Cardiac muscle cell (in vitro differentiated cells and primary cell): ENCODE results near the gene CARD10. TPM values are rescaled to one million over a fixed set of nuclear protein-coding genes. Genes with fewer than 3 reads are reported as not detected.

Experiments used
- DNase-seq, 2 donors: peaks; one replicate each; pipeline versions ENCODE4 v3.0.0 to v3.0.0-alpha.2; 2010 to 2017; ENCODE audit warnings: low read depth in 1 of 2, low spot score in 1 of 2
- H3K27ac ChIP-seq: fragments of 200-600 bp; sonication (generic); 2 replicates; pipeline ENCODE4 v1.5.1; 2016
- H3K27me3 ChIP-seq: fragments of 200-600 bp; sonication (generic); 2 replicates; pipeline ENCODE4 v1.6.0; 2016; ENCODE audit warnings: control low read depth
- H3K36me3 ChIP-seq: fragments of 200-600 bp; sonication (generic); 2 replicates; pipeline ENCODE4 v1.5.1; 2016; ENCODE audit warnings: control low read depth
- H3K4me1 ChIP-seq: fragments of 200-600 bp; sonication (generic); 2 replicates; pipeline ENCODE4 v1.8.1; 2017; ENCODE audit warnings: low read depth, mild to moderate bottlenecking, mixed run types
- H3K4me3 ChIP-seq: fragments of 200-600 bp; sonication (generic); 2 replicates; pipeline ENCODE4 v1.5.1; 2016; ENCODE audit warnings: mild to moderate bottlenecking
- H3K9me3 ChIP-seq: fragments of 200-600 bp; sonication (generic); 2 replicates; pipeline ENCODE4 v1.5.1; 2017; ENCODE audit warnings: low read depth, mild to moderate bottlenecking, control low read depth
- CTCF ChIP-seq: IDR thresholded peaks from 2 replicates; pipeline ENCODE4 v1.5.1; 2012; ENCODE audit warnings: low read depth, mild to moderate bottlenecking, low read length
- polyA plus RNA-seq: library from polyadenylated mRNA; unstranded; fragments of >200 nt; fragmentation: Nextera tagmentation; extraction: Ambion mirVana; gene quantifications from 2 replicates; pipeline ENCODE4 v1.2.1, GENCODE V29; 2016
- total RNA-seq: library from RNA; depleted of rRNA; stranded (reverse); fragments of >200 nt; gene quantifications from 2 replicates; pipeline ENCODE4 v1.2.3, GENCODE V29; 2016

CARD10 gene
- total and polyA plus RNA-seq, 2 experiments from 2014 or later: 2.1 to 4.5 TPM

- Histone ChIP-seq H3K4me1 (no peaks in the 10 kb centered on the region), H3K9me3 (no peaks in the 10 kb centered on the region), H3K27ac (no peak overlapping the region), H3K27me3 (no peaks in the 10 kb centered on the region), H3K4me3 (no peak overlapping the region), H3K36me3 (no peaks in the 10 kb centered on the region)
- TF ChIP-seq CTCF: no peak
- DNase-seq: no peak
Measured at GRCh38 chr22:37449331-37450001, 69.7 kb downstream of the CARD10 start.

GRCh38 chr22:37448516-37449127, 70.6 kb downstream of the CARD10 start:
- DNase-seq: no peak

GRCh38 chr22:37445501-37445900, 73.7 kb downstream of the CARD10 start:
- no peaks in the 10 kb centered on the region for H3K9me3 ChIP-seq
- no peaks in the 10 kb centered on the region for H3K27me3 ChIP-seq
- no peak overlapping the region for H3K27ac ChIP-seq
- no peaks in the 10 kb centered on the region for H3K4me1 ChIP-seq
- no peak for TF ChIP-seq CTCF
- no peak overlapping the region for H3K4me3 ChIP-seq
- DNase-seq: no peak
- no peaks in the 10 kb centered on the region for H3K36me3 ChIP-seq

More at GRCh38 chr22:37448516-37449127, 70.6 kb downstream of the CARD10 start:
- H3K27ac ChIP-seq: no peak overlapping the region
- H3K27me3 ChIP-seq: no peaks in the 10 kb centered on the region
- no peaks in the 10 kb centered on the region for H3K36me3 ChIP-seq
- TF ChIP-seq CTCF: no peak
- no peaks in the 10 kb centered on the region for H3K4me1 ChIP-seq
- H3K9me3 ChIP-seq: no peaks in the 10 kb centered on the region
- no peak overlapping the region for H3K4me3 ChIP-seq

- no peak for TF ChIP-seq CTCF
- H3K9me3 ChIP-seq: no peaks in the 10 kb centered on the region
Measured at GRCh38 chr22:37443977-37444376, 75.2 kb downstream of the CARD10 start.

GRCh38 chr22:37443086-37443485, 76.1 kb downstream of the CARD10 start:
- no peaks in the 10 kb centered on the region for H3K36me3 ChIP-seq
- H3K9me3 ChIP-seq: no peaks in the 10 kb centered on the region
- H3K27ac ChIP-seq: no peak overlapping the region
- no peak overlapping the region for H3K4me3 ChIP-seq
- no peaks in the 10 kb centered on the region for H3K27me3 ChIP-seq
- DNase-seq: no peak
- H3K4me1 ChIP-seq: no peaks in the 10 kb centered on the region
- TF ChIP-seq CTCF: no peak

More at GRCh38 chr22:37443977-37444376, 75.2 kb downstream of the CARD10 start:
- H3K27me3 ChIP-seq: no peaks in the 10 kb centered on the region
- H3K36me3 ChIP-seq: no peaks in the 10 kb centered on the region
- no peaks in the 10 kb centered on the region for H3K4me1 ChIP-seq
- no peak overlapping the region for H3K4me3 ChIP-seq
- DNase-seq: no peak
- H3K27ac ChIP-seq: no peak overlapping the region
